GM12892 (cell line): Measurements from ENCODE around the gene SLC13A2.

Experiments used
- DNase-seq: peaks from one replicate; pipeline ENCODE4 v3.0.0; 2011; ENCODE audit not compliant: insufficient read length
- FAIRE-seq: peaks from 2 replicates; lab custom pipeline; 2011; peaks lifted over from hg19 to GRCh38; lab: Jason Lieb, UNC
- POLR2A ChIP-seq: IDR thresholded peaks from 2 replicates; pipeline ENCODE4 v1.6.1; 2011; ENCODE audit warnings: low read depth, low read length, control low read depth
- POLR2AphosphoS5 ChIP-seq: IDR thresholded peaks from 2 replicates; pipeline ENCODE4 v1.6.1; 2011; ENCODE audit warnings: low read depth, low read length, control low read depth
- TAF1 ChIP-seq: IDR thresholded peaks from 2 replicates; pipeline ENCODE4 v1.6.1; 2011; ENCODE audit warnings: low read depth, mild to moderate bottlenecking, control low read depth, low read length, borderline replicate concordance

The SLC13A2 gene

DNA sequence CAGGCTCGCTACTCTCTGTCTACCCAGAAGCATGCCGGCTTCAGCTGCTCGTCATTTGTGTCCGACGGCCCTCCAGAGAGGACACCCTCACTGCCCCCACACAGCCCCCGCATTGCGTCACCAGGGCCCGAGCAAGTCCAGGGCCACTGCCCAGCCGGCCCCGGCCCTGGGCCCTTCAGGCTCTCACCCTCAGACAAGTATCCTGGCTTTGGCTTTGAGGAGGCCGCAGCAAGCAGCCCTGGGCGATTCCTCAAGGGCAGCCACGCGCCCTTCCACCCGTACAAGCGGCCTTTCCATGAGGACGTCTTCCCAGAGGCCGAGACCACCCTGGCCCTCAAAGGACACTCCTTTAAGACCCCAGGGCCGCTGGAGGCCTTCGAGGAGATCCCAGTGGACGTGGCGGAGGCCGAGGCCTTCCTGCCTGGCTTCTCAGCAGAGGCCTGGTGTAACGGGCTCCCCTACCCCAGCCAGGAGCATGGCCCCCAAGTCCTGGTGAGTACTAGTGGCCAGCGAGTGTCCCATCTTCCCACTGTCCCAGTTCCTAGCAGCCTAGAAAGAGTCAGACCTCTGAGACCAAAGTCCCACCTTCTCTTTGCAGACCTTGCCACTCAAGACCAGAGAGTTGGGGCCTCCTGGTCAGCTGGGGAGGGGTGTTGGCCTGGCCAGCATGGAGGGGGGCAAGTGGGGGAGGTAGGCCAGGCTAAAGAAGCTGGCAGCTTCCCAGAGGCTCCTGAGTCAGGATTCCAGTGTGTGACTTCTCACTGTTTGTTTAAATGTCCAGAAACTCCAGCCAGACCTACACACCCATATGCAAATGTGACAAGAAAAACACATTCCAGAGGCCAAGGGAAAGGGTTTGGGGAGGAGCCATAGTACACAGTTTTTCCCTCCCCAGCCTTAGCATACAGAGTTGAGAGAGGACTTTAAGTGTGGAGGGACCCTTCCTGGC, 51.3 kb downstream of the SLC13A2 start:
- TF ChIP-seq POLR2AphosphoS5 (no peak), POLR2A (no peak), TAF1 (no peak)
- DNase-seq (no peak), FAIRE-seq (no peak)

DNA sequence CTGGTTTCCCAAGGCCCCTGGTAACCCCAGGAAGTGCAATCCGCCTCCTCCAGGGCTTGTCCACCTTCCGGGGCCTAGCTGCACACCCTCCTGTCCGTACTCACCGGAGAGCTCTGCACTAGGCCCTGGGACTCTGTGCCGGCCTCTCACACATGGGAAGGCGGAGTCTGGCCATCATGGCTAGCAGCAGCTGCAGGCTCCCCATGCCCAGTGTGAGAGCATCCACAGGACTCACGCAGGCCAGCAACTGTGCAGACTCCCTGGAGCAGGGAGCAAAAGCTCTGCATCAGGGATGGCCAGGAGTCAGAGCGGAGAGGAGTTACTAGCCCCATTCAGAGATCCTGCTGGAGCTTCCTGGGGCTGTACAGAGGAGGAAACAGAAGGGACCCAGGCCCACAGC, 52.9 kb downstream of the SLC13A2 start:
- FAIRE-seq, result no peak
- TF ChIP-seq POLR2AphosphoS5 (no peak), POLR2A (no peak), TAF1 (no peak)
- DNase-seq, result no peak

GRCh38 chr17:28527181-28527681, 53.8 kb downstream of the SLC13A2 start:
- no peak for FAIRE-seq
- TF ChIP-seq POLR2A, result no peak
- no peak for TF ChIP-seq POLR2AphosphoS5
- no peak for TF ChIP-seq TAF1
- no peak for DNase-seq

- TF ChIP-seq POLR2AphosphoS5 (no peak), POLR2A (no peak), TAF1 (no peak)
- no peak for FAIRE-seq
- DNase-seq, result no peak
Observed at GRCh38 chr17:28527859-28528258, 54.4 kb downstream of the SLC13A2 start.

DNA sequence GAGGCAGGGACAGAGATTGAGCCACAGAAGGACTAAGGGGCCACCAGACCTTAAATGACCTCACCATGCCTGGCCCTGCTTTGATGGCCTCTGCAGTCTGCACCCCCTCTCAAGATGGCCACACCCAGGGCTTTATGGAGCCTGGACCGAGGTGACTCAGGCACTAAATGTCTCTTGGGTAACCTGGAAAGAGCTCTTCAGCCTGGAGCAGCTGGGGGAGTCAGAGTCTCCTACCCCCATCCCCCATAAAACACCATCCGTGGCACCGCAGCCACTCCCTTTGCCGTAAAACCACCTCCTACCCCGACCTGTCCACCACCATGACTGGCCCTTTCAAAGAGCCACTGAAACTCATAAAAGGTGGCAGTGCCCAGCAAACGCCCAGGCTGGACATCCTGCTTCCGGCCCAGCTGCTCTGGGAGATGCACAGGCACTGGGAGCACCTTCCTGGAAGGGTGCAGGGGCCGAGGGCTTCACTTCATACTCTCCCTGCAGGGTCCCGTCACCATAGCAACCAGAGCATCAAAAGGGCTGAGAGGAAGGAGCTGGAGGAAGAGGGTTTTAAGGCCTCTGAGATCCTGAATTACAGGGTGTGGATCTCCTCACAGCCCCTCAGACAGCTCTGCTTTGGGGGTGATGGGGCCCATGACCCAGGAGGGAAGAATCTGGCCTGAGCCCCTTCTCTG, 55.0 kb downstream of the SLC13A2 start:
- FAIRE-seq (no peak), DNase-seq (no peak)
- TF ChIP-seq POLR2AphosphoS5 (no peak), TAF1 (no peak)

- no peak for FAIRE-seq
- DNase-seq, result no peak
- no peak for TF ChIP-seq POLR2A
- TF ChIP-seq TAF1, result no peak
- TF ChIP-seq POLR2AphosphoS5, result no peak
Observed at GRCh38 chr17:28529013-28529400, 55.6 kb downstream of the SLC13A2 start.

GRCh38 chr17:28530250-28530649, 56.8 kb downstream of the SLC13A2 start:
- DNase-seq, result no peak
- FAIRE-seq, result no peak

GRCh38 chr17:28530926-28531325, 57.5 kb downstream of the SLC13A2 start:
- FAIRE-seq, result no peak
- TF ChIP-seq POLR2A, result no peak
- TF ChIP-seq POLR2AphosphoS5, result no peak
- TF ChIP-seq TAF1, result no peak

More at GRCh38 chr17:28530250-28530649, 56.8 kb downstream of the SLC13A2 start:
- TF ChIP-seq POLR2A (no peak), POLR2AphosphoS5 (no peak)

GRCh38 chr17:28532050-28532960, 58.9 kb downstream of the SLC13A2 start:
- FAIRE-seq (no peak), DNase-seq (no peak)
- TF ChIP-seq POLR2AphosphoS5, result no peak
- no peak for TF ChIP-seq POLR2A
- no peak for TF ChIP-seq TAF1

More at GRCh38 chr17:28530926-28531325, 57.5 kb downstream of the SLC13A2 start:
- no peak for DNase-seq

DNA sequence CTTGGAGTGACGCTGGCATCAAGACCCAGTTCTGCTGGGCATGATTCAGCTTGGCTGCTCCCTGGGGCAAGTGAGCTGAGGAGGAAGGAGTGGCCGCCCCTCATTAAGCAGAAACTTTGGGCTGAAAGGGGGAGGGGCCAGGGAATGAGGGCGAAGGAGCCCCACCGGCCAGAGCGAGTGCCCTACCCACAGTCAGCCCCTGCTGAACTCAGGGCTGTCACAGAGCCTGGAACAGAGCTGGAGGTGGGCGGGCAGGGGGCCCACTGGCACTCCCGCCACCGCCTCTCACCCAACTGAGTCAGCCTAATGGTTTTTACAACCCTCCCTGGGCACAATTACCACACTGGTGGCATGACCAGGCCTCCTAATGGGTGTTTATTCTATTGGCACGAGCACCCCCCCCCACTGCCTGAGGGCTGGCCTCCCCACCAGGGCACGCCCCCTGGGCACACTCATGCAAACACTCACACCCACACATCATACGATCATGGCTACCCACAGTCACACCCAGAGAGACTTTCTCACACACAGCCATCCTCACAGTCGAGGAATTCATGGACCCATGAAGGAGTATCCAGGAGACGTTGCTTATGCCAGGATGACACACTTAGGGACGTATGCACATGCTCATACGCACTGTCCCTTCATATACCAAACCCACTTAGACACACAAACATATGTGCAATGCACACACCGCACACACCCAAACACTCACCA, 59.8 kb downstream of the SLC13A2 start:
- TF ChIP-seq POLR2AphosphoS5, result no peak
- no peak for TF ChIP-seq POLR2A
- no peak for TF ChIP-seq TAF1
- DNase-seq, result no peak
- no peak for FAIRE-seq
